NCI-H146 treated with DMSO at 0.1 percent for 48 hours (cell line): ENCODE results near the gene MTRFR.

Experiments
- DNase-seq: peaks from one replicate; lab custom pipeline; 2025; ENCODE audit not compliant: unreplicated experiment; lab: John Stamatoyannopoulos, UW

Gene MTRFR

GRCh38 chr12:123269896-123270213 is 36.6 kb downstream of the MTRFR start:
- no peak for DNase-seq

- no peak for DNase-seq
Observed at GRCh38 chr12:123270214-123271000, 37.2 kb downstream of the MTRFR start.

- DNase-seq, result peak; percentile 7
Observed at GRCh38 chr12:123271001-123271668, 37.9 kb downstream of the MTRFR start.

- no peak for DNase-seq
Observed at GRCh38 chr12:123273166-123273565, 39.9 kb downstream of the MTRFR start.

GRCh38 chr12:123278101-123278627 is 44.9 kb downstream of the MTRFR start:
- no peak for DNase-seq

- no peak for DNase-seq
Observed at GRCh38 chr12:123280971-123281370, 47.7 kb downstream of the MTRFR start.

GRCh38 chr12:123282111-123282510 is 48.9 kb downstream of the MTRFR start:
- DNase-seq, result no peak

GRCh38 chr12:123283461-123283860 is 50.2 kb downstream of the MTRFR start:
- DNase-seq, result no peak

GRCh38 chr12:123284669-123285068 is 51.4 kb downstream of the MTRFR start:
- no peak for DNase-seq

- no peak for DNase-seq
Observed at GRCh38 chr12:123286652-123287373, 53.6 kb downstream of the MTRFR start.

- no peak for DNase-seq
Observed at GRCh38 chr12:123288751-123289346, 55.6 kb downstream of the MTRFR start.

GRCh38 chr12:123289911-123290310 is 56.7 kb downstream of the MTRFR start:
- no peak for DNase-seq

GRCh38 chr12:123293178-123293760 is 60.0 kb downstream of the MTRFR start:
- no peak for DNase-seq

- DNase-seq, result no peak
Observed at GRCh38 chr12:123305136-123305535, 71.9 kb downstream of the MTRFR start.

- no peak for DNase-seq
Observed at GRCh38 chr12:123306200-123306599, 73.0 kb downstream of the MTRFR start.
